ENCODE measurements around the gene MBL2.

DNA sequence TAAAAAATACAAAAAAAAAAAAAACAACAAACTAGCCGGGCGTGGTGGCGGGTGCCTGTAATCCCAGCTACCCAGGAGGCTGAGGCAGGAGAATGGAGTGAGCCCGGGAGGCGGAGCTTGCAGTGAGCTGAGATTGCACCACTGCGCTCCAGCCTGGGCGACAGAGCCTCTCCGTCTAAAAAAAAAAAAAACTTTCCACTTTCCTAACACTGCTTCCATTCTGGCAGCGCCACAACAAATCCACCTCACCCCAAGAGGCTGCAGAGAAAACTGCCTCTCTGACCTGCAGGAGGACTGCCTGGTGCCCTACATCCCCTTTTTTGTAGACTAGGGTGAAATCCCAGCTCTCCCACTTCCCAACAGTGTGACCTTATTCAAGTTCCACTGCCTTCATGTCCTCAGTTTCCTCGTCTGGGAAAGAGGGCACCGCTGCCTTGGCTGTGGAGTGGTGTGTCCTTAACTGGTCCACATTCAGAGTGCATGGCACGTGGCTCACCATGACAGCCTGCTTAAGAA lies 2.6 kb upstream of the MBL2 start:
- TF ChIP-seq, protein P1, sequence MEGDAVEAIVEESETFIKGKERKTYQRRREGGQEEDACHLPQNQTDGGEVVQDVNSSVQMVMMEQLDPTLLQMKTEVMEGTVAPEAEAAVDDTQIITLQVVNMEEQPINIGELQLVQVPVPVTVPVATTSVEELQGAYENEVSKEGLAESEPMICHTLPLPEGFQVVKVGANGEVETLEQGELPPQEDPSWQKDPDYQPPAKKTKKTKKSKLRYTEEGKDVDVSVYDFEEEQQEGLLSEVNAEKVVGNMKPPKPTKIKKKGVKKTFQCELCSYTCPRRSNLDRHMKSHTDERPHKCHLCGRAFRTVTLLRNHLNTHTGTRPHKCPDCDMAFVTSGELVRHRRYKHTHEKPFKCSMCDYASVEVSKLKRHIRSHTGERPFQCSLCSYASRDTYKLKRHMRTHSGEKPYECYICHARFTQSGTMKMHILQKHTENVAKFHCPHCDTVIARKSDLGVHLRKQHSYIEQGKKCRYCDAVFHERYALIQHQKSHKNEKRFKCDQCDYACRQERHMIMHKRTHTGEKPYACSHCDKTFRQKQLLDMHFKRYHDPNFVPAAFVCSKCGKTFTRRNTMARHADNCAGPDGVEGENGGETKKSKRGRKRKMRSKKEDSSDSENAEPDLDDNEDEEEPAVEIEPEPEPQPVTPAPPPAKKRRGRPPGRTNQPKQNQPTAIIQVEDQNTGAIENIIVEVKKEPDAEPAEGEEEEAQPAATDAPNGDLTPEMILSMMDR (IDR thresholded peaks at IDR 0.05; ENCODE audit: low read length): no peak
- TF ChIP-seq EZH2 (IDR thresholded peaks at IDR 0.05; ENCODE audit: borderline replicate concordance, low read length): no peak
